HK-2 (cell line): ENCODE data around the gene TRAPPC10.
"Not testable (repeated sequence)": the region's sequence is repeated elsewhere in the genome, so short reads cannot be mapped to it uniquely, and the experiment has no call there.

Source experiments
- DNase-seq: peaks from one replicate; pipeline ENCODE4 v3.0.0-alpha.2; 2018; ENCODE audit not compliant: unreplicated experiment

Gene TRAPPC10

GRCh38 chr21:44088401-44088780, 76.3 kb downstream of the TRAPPC10 start:
- no peak for DNase-seq

- no peak for DNase-seq
These were observed 77.1 kb downstream of the TRAPPC10 start for GRCh38 chr21:44089001-44089911.

- no peak for DNase-seq
These were observed 78.2 kb downstream of the TRAPPC10 start for GRCh38 chr21:44090325-44090724.

DNA sequence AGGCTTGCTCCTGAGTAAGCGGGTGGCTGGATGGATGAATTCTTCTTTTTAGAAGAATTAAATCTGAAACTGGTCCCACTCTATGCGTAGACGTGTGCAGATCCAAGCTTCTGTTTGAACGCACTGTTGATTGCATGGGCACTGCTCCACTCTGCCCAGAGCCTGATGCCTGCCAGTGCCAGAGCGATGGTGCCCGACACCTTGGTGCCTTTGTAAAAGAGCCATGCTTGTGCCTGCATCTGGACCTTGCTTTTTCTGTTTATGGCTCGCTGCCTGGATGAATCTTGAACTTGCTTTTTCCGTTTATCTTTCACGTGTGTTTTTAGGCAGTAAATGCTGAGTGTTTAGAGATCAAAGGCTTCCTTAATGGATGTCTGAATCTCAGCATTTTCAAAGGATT, 80.1 kb downstream of the TRAPPC10 start:
- DNase-seq = no peak

- no peak for DNase-seq
These were observed 81.7 kb downstream of the TRAPPC10 start for GRCh38 chr21:44093761-44094160.

DNA sequence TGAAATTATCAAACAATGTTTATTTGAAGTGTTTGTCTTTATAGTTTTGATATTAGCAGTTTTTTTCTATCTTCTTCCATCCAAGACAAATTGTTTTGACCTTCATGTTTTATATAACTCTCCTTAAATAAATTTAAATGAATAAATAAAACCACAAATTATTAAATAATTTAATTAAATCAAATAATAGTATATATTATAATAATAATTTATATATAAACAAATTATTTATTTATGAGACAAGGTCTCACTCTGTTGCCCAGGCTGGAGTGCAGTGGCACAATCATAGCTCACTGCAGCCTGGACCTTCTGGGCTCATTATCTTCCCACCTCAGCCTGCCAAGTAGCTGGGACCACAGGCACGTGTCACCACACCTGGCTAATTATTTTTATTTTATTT, 82.7 kb downstream of the TRAPPC10 start:
- no peak for DNase-seq

GRCh38 chr21:44098507-44098906, 86.4 kb downstream of the TRAPPC10 start:
- not testable (repeated sequence) for DNase-seq

DNA sequence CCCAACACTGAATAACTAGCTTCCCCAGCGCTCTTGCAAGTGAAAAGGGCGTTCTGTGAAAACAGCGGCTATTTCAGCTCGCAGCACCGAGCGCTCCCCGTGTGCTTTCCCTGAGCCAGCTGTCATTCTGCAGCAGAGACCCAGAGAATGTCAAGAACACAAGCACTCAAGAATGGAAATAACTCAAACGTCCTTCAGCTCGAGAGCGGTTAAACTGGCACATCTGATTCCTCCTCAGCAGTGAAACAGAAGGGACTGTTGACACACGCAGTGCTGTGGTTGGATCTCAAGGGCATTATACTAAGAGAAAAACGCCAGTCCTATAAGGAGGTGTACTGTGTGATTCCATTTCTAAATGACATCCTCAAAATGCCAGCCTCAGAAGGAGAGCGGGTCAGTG, 86.9 kb downstream of the TRAPPC10 start:
- not testable (repeated sequence) for DNase-seq

- not testable (repeated sequence) for DNase-seq
These were observed 95.0 kb downstream of the TRAPPC10 start, which contains the start of gene PWP2 for GRCh38 chr21:44107026-44107501. Gene PWP2, plus strand, starts transcription at chr21:44107399. Its CDS starts 18 bp downstream, at chr21:44107417.

DNA sequence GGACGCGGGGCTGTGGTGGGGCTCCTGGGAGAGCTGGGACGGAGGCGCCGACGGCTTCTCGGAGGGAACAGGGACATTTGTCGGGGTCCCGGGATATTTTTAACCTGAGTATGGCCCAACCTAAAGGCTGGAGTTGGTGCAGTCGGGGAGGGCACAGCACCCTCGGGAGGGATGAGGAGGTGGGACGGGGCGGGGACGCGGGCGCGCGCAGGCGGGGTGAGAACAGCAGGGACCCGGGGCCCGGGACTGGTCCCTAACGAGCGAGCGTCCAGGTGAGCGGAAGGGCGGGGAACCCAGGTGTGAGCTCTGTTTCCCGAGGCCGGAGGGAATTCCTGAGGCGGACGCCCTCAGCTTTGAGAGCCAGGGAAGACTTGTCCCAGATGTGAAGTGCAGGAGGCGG, 95.5 kb downstream of the TRAPPC10 start:
- not testable (repeated sequence) for DNase-seq

- DNase-seq = not testable (repeated sequence)
These were observed 101.7 kb downstream of the TRAPPC10 start for GRCh38 chr21:44113702-44114371.

DNA sequence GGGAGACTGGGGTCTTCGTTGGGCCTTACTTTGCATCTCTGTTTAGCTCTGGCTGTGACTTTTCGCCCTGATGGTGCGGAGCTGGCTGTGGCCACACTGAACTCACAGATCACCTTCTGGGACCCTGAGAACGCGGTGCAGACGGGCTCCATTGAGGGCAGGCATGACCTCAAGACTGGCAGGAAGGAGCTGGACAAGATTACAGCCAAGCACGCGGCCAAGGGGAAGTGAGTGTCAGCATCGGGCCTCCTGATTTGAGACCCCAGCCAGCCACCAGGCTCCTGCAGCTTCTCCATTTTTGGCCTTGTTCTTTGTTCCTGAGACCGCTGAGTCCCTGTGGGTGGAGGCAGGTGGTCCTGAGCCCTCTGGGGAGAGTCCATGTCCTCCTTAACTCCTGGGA, 110.0 kb downstream of the TRAPPC10 start:
- DNase-seq = not testable (repeated sequence)

DNA sequence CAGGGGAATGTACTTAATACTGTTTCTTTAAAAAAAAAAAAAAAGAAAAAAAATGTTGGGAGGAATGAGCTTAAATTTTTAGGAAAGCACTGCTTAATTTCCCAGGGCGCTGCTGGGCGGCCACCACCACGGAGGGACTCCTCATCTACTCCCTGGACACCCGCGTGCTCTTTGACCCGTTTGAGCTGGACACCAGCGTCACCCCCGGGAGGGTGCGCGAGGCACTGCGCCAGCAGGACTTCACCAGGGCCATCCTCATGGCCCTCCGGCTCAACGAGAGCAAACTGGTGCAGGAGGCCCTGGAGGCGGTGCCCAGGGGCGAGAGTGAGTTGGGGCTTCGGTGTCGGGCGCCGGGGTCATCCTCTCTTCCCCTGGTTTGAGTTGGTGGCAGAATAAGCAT, 115.7 kb downstream of the TRAPPC10 start:
- not testable (repeated sequence) for DNase-seq

DNA sequence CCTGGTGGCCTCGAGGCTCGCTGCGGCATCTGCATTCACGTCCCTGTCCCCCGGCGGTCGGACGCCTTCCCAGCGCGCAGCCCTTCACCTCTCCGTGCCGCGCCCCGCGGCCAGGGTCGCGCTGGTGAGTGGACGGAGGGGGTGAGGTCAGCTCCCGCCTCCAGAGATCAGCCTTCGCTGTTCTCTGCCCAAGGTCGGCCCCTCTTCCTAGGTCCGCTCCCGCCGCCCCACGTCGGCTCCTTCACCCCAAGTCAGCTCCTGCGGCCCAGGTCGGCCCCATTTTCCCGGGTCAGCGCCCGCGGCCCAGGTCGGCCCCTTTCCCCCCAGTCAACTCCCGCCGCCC, 121.6 kb downstream of the TRAPPC10 start:
- DNase-seq = not testable (repeated sequence)

DNA sequence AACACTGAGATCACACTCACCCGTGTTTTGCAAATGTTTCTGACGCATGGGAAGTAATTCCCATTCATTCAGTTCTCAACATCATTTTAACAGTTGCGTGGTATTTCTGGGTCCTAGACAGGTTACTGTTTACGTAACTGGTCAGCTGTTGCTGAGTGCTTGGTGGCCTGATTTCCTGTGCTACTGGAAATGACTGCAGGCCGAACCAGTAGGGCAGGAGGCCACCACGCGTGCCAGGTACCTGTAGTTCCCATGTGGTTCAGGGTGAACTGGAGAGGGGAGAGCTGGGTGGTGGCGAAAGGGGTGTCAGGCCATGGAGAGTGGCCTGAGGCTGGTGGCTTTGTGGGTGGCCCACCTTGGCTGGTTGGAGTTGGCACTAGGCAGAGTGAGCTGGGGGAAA, 122.6 kb downstream of the TRAPPC10 start:
- DNase-seq = not testable (repeated sequence)

- not testable (repeated sequence) for DNase-seq
These were observed 125.9 kb downstream of the TRAPPC10 start for GRCh38 chr21:44138039-44138438.

DNA sequence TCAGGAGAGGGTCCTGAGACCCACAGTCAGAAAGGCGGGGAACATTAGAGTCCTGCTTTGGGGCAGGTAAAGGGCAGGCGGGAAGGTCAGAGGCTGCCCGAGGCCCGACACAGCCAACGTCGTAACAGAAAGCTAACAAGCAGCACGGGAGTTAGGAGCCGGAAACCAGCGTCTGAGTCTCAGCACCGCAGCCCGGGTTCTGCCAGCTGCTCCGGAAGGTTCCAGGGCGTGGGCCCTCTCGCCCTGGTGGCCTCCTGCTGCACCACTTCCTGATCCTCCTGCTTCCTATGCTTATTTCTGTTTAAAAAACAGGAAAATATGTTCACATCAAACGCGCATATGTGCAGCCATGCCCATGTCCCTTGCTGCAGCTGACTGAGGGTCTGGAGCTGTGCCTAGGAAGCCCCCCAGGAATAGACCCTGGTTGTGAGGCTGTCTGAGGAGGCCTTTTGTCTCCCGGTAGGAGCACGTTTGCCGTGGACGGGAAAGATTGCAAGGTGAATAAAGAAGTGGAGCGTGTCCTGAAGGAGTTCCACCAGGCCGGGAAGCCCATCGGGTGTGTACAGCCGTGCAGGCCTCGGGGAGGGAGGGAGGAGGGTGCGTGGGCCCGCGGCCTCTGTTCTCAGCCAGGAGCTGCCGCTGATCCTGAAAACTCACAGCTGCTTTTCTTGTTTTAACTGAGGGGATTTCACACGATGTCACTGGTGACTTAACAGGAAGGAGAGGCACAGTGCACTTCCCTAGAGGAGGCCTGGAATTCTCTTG, 127.9 kb downstream of the TRAPPC10 start:
- DNase-seq = not testable (repeated sequence)

- DNase-seq = not testable (repeated sequence)
These were observed 128.4 kb downstream of the TRAPPC10 start for GRCh38 chr21:44140552-44140932.

DNA sequence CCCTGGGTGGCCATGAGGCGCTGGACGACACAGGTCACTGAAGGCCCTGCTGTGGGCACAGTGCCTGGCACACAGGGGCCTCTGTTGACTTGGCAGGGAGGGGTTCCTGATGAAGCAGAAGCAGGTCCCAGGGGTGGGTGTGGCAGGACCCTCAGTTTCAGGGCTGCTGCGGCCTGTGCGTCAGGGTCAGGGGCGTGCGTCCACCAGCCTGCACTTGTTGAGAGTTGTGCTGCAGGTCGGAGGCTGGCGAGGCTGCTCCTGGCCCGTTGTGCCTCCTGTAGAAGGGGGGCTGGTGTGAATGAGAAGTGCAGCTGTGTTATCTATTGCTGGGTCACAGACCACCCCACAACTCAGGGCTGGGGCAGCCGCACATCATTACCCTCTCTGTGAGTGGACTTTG, 130.4 kb downstream of the TRAPPC10 start:
- not testable (repeated sequence) for DNase-seq

GRCh38 chr21:44143380-44143779, 131.3 kb downstream of the TRAPPC10 start:
- DNase-seq = not testable (repeated sequence)

- not testable (repeated sequence) for DNase-seq
These were observed 131.9 kb downstream of the TRAPPC10 start for GRCh38 chr21:44143996-44144395.
